GM10266 (cell line): Measurements from ENCODE around the gene PRDM16.

Experiments
- DNase-seq: peaks from one replicate; pipeline ENCODE4 v3.0.0; 2012; ENCODE audit errors: extremely low spot score
- TF ChIP-seq, protein P1 (sequence below): IDR thresholded peaks from 2 replicates; pipeline ENCODE4 v1.5.1; 2012; ENCODE audit warnings: mild to moderate bottlenecking, low read depth; ENCODE audit not compliant: control insufficient read depth, insufficient read depth; ENCODE audit errors: missing control alignments

The PRDM16 gene

DNA sequence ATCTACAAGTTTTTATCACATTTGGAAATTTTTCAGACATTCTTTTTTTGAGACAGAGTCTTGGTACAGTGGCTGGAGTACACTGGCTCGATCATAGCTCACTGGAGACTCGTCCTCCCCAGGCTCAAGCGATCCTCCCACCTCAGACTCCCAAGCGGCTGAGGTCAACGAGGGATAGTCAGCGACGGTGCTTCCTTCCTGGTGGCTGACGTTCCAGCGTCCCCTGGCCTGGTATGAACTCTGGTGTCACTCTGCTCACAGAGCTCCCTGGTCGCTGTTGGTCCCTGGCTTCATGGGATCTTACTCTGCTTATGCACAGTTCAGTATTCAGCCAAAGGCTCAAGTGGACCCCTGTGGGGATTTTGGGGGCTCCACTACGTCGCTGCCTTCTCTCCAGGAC is 382.0 kb downstream of the PRDM16 start:
- TF ChIP-seq, protein P1, sequence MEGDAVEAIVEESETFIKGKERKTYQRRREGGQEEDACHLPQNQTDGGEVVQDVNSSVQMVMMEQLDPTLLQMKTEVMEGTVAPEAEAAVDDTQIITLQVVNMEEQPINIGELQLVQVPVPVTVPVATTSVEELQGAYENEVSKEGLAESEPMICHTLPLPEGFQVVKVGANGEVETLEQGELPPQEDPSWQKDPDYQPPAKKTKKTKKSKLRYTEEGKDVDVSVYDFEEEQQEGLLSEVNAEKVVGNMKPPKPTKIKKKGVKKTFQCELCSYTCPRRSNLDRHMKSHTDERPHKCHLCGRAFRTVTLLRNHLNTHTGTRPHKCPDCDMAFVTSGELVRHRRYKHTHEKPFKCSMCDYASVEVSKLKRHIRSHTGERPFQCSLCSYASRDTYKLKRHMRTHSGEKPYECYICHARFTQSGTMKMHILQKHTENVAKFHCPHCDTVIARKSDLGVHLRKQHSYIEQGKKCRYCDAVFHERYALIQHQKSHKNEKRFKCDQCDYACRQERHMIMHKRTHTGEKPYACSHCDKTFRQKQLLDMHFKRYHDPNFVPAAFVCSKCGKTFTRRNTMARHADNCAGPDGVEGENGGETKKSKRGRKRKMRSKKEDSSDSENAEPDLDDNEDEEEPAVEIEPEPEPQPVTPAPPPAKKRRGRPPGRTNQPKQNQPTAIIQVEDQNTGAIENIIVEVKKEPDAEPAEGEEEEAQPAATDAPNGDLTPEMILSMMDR = no peak
- no peak for DNase-seq

DNA sequence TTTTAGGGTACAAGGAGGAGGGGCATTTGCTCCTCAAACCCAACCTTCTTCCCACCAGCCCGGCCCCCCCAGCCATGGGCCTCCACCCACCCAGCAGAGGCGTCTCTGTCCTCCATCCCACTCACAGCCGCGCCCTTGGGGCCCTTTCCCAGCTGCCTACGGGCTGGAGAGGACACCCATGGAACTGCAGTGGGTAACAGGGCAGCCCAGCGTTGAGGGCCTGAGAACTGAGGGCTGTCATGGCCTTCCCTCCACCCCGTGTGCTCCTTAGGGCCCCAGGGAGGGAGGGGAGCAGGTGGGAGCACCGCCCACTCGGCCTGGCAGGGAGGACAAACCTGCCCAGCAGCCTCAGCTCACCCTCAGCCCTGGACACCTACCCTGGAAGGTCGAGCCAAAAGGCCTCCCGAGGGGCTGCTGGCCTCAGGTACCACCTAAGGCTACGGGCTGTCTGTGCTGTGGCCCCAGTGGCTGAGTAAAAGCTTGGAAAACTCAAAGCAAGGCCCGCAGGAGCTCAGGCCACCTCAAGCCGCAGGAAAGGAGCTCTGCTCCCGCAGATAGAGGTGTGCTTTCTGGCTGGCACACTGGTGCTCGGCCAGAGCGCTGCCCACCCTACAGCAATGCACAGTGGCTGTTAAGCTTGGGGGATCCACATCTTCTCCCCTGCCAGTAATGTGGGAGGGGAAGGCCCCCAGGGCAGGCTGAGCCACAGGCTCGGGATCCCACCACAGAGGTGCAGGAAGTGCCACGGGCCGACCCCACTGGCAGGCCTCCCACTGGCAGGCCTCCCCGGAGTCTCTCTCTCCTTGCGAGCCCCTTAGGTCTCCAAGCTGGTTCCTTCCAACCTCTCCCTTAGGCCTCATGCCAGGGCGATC is 383.2 kb downstream of the PRDM16 start:
- DNase-seq = no peak
- TF ChIP-seq, protein P1 = no peak

DNA sequence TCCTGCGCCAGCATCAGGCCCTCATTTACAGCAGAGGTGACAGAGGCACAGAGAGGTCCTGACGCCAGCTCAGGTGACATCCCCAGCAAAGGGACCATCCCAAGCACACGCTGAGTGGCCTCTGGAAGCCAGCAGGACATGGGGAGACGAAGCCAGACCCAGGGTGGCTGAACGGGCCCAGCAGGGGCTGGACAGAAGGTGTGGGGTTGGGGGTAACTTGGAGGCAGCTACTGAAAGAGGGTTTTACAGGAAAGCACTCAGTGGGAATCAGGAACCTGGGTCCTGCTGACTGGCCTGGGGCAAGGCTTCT is 383.8 kb downstream of the PRDM16 start:
- TF ChIP-seq, protein P1 = no peak
- no peak for DNase-seq

DNA sequence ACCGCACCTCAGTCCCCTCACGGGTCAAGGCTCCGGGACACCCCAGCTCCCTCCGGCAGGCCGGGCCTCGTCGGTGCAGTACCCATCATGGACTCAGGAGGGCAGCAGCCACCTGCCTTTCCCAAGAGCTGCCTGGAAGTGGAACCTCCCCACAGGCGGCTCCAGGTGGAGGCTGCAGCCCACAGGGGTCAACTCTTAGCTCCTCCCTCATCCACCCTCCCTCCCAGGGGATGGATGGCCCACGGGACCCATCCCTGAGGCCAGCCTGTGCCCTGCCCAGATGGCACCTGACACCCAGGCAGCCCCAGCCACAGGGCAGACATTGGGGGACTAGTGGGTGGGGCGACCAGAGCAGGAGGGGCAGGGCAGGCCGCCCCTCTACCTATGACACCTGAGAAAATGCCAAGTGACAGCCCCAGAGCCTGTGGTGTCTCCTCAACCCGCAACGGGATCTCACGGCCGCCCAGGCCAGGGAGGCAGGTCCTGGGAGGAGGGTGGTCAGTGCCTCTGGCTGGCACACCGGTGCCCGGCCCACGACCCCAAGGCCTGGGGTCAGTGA is 384.3 kb downstream of the PRDM16 start:
- TF ChIP-seq, protein P1 = peak; percentile 86
- DNase-seq = peak; percentile 89

DNA sequence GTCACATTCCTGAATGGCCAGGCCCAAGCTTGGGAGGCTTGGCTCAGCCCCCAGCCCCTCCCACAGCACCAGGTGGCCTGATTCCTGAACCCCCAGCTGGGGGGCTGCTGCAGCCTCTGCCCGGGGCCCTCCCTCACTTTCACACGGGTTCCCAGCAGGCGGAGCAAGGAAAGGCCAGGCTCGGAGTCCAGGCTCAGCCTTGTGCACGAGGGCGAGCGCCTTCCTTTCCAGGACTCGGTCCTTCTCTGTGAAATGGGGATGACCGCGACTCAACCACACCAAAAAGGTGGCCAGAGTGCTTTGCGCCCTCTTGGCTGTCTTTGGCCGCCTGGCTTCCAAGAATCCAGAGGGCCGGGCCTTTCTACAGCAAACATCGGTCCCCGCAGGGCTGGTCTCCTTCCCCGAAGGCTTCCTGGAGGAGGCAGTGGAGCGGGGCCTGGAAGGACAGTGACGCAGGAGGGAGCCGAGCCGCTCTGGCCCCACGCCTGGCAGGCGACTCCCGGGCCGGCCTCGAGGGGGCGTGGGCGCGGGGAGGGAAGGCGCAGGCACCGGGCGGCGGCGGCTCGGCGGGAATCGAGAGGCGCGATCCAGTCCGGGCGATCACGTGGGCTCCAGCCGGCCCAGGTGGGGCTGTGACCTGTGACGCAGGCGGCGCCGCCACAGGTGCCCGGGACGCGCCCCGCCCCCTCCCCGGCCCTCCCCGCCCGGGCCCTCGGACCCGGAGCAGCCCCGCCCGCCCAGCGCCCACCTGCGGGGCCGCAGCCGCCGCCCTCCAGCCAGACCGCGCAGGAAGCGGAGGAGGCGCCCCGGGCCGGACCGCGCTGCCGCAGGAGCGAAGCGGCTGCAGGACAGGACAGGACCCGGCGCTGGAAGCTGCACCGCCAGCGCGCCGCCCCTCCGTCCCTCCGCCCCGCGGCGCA is 385.1 kb downstream of the PRDM16 start, which contains the start of gene ARHGEF16:
ARHGEF16 (plus strand) TSS at position 775 of the 920 bp plus-strand sequence. CDS start 8,420 bp downstream, outside the sequence.
- DNase-seq = no peak
- TF ChIP-seq, protein P1 = peak; percentile 34

DNA sequence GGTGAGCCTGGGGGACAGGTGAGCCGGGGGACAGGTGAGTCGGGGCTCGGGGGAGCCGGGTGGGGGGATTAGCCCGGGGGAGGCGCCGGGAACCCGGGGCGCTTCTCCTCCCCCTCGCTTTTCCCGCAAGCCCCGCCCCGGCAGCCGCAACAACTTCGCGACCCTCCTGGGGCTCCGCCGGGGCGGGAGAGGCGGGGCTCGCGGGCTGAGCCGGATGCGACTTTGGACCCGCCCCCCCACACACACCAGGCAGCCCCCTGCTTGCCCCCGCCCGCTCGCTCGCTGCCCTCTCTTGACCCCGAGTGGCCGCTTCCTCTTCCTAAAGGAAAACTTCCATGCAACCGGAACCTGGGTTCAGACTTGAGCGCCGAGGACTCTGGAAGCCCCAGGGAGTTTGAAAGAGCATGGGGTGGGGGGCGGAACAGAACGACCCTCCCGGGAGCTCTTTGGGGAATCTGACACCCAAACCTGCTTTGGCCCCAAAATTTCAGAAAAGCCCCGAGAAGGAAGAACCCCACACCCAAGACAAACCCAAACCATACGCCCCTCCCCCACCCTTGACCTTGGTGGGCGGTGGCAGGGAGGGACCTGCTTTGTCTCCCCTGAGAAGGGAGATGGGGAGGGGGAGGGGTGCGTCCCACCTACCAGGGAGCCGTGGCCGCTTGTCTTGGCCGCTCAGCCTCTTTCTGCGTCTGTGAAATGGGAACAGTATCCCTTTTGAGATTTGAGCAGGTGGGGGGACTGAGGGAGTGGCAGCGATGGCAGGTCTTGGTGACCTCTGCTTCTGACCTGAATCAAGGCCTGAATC is 386.0 kb downstream of the PRDM16 start:
- no peak for DNase-seq
- TF ChIP-seq, protein P1 = no peak
